ENCODE results near the gene DAB2IP. TPM values are rescaled to one million over a fixed set of nuclear protein-coding genes. Genes with fewer than 3 reads are reported as not detected.
"Not testable (repeated sequence)": the region's sequence is repeated elsewhere in the genome, so short reads cannot be mapped to it uniquely, and the experiment has no call there.

Gene DAB2IP
- total and polyA plus RNA-seq, 2 donors (not counting 1 experiment from before 2014, with no cell fraction given), result 14.6 to 16.5 TPM

DNA sequence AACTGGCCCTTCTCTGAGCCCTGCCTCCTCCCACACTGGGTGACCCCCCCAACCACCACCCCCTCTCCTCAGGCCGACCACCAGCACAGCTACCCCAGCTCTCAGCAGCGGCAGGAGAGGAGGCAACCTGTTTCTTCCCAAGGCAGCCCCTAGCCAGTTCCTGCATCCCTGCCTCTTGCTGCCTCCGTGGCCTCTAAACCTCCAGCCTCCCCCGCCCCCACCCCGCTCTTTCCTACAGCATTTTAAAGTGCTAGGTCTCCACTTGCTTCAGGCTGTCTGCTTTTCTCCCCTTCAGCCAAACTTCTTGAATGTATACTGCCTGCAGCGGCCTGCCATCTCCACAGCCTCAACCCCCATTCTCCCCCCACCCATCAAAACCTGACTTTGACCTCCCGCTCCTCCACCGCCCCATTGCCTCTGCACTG is 135.6 kb downstream of the DAB2IP start:
- Histone ChIP-seq H3K9me3 (ENCODE audit: control insufficient read depth, insufficient read depth, low read depth, low read length) (no peaks in the 10 kb centered on the region), H3K36me3 (ENCODE audit: control insufficient read depth, insufficient read depth, low read length) (peaks cover 3% of the 10 kb centered on the region), H4K20me1 (ENCODE audit: control insufficient read depth, extremely low read depth, insufficient read depth, low read length) (no peaks in the 10 kb centered on the region), H3K79me2 (ENCODE audit: control insufficient read depth, insufficient read depth, low read length) (no peaks in the 10 kb centered on the region), H3K27me3 (ENCODE audit: control insufficient read depth, insufficient read depth, low read length) (no peaks in the 10 kb centered on the region), H3K4me3 (replicated peaks in 1 of 4; ENCODE audit: control extremely low read depth in 1 of 4, insufficient read depth in 1 of 4, low read depth in 3 of 4, low read length in 4 of 4) (no peak overlapping the region), H3K27ac (ENCODE audit: insufficient read depth, low read length) (no peak overlapping the region), H3K4me2 (ENCODE audit: extremely low read depth, insufficient read depth, low read length) (no peak overlapping the region), H2AFZ (ENCODE audit: low read length) (no peak overlapping the region), H3K9ac (ENCODE audit: insufficient read depth, low read length) (no peak overlapping the region), H3K4me1 (ENCODE audit: control insufficient read depth, extremely low read depth, insufficient read depth, low read length) (no peaks in the 10 kb centered on the region)
- TF ChIP-seq, protein P1, sequence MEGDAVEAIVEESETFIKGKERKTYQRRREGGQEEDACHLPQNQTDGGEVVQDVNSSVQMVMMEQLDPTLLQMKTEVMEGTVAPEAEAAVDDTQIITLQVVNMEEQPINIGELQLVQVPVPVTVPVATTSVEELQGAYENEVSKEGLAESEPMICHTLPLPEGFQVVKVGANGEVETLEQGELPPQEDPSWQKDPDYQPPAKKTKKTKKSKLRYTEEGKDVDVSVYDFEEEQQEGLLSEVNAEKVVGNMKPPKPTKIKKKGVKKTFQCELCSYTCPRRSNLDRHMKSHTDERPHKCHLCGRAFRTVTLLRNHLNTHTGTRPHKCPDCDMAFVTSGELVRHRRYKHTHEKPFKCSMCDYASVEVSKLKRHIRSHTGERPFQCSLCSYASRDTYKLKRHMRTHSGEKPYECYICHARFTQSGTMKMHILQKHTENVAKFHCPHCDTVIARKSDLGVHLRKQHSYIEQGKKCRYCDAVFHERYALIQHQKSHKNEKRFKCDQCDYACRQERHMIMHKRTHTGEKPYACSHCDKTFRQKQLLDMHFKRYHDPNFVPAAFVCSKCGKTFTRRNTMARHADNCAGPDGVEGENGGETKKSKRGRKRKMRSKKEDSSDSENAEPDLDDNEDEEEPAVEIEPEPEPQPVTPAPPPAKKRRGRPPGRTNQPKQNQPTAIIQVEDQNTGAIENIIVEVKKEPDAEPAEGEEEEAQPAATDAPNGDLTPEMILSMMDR (conservative IDR thresholded peaks at IDR 0.05 in 1 of 2, IDR thresholded peaks at IDR 0.05 in 1 of 2; ENCODE audit: low read depth in 1 of 2, low read length in 2 of 2), result no peak
- TF ChIP-seq EZH2 (IDR thresholded peaks at IDR 0.05; ENCODE audit: low read length, missing control alignments), result no peak
- no peak for DNase-seq (ENCODE audit: low read depth in 2 of 2)

DNA sequence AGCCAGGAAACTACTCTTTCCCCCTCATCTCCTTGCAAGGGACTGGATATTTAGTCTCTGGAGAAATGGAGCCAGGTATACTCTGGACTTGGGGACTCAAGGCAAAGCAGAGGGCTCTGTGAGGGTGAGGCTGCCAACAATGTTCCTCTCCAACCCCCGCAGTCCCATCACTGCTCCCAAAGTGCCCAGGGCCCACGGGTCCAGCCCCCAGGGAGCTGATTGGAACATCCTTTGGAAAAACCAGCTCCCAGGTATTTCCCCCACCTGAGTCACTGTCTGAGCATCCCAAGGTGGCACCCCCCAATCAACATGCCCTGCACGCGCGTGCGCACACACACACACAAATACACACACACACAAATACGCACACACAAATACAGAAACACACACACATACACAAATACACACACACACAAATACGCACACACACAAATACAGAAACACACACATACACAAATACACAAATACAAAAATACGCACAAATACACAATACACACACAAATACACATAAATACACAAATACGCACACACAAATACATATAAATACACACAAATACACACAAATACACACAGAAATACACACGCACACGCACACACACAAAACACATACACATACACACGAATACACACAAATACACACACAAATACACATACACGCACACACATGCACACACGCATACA is 137.4 kb downstream of the DAB2IP start:
- no peaks in the 10 kb centered on the region for H3K36me3 ChIP-seq (ENCODE audit: control insufficient read depth, insufficient read depth, low read length)
- H3K79me2 ChIP-seq (ENCODE audit: control insufficient read depth, insufficient read depth, low read length), result no peaks in the 10 kb centered on the region
- H2AFZ ChIP-seq (ENCODE audit: low read length), result no peak overlapping the region
- no peak overlapping the region for H3K9ac ChIP-seq (ENCODE audit: insufficient read depth, low read length)
- H3K27me3 ChIP-seq (ENCODE audit: control insufficient read depth, insufficient read depth, low read length), result no peaks in the 10 kb centered on the region
- no peak for DNase-seq (ENCODE audit: low read depth in 2 of 2)
- H4K20me1 ChIP-seq (ENCODE audit: control insufficient read depth, extremely low read depth, insufficient read depth, low read length), result no peaks in the 10 kb centered on the region
- H3K4me2 ChIP-seq (ENCODE audit: extremely low read depth, insufficient read depth, low read length), result no peak overlapping the region
- no peaks in the 10 kb centered on the region for H3K4me1 ChIP-seq (ENCODE audit: control insufficient read depth, extremely low read depth, insufficient read depth, low read length)
- TF ChIP-seq, protein P1 (conservative IDR thresholded peaks at IDR 0.05 in 1 of 2, IDR thresholded peaks at IDR 0.05 in 1 of 2; ENCODE audit: low read depth in 1 of 2, low read length in 2 of 2), result no peak
- no peak for TF ChIP-seq EZH2 (IDR thresholded peaks at IDR 0.05; ENCODE audit: low read length, missing control alignments)
- H3K27ac ChIP-seq (ENCODE audit: insufficient read depth, low read length), result no peak overlapping the region
- no peak overlapping the region for H3K4me3 ChIP-seq (replicated peaks in 1 of 4; ENCODE audit: control extremely low read depth in 1 of 4, insufficient read depth in 1 of 4, low read depth in 3 of 4, low read length in 4 of 4)
- H3K9me3 ChIP-seq (ENCODE audit: control insufficient read depth, insufficient read depth, low read depth, low read length), result no peaks in the 10 kb centered on the region

DNA sequence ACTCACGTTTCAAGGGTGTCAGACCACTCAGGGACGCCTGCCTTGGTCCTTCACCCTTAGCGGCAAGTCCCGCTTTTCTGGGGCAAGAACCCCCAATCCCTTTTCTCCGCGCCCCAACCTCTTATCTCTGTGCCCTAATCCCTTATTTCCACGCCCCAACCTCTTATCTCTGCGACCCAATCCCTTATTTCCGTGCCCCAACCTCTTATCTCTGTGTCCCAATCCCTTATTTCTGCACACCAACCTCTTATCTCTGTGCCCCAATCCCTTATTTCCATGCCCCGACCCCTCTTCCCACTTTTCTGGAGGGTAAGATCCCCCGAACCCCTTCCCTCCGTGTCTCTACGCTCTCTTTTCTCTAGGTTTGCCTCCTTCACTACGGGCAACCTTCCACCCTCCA is 139.4 kb downstream of the DAB2IP start:
- Histone ChIP-seq H3K27me3 (ENCODE audit: control insufficient read depth, insufficient read depth, low read length) (no peaks in the 10 kb centered on the region), H2AFZ (ENCODE audit: low read length) (no peak overlapping the region), H4K20me1 (ENCODE audit: control insufficient read depth, extremely low read depth, insufficient read depth, low read length) (no peaks in the 10 kb centered on the region), H3K36me3 (ENCODE audit: control insufficient read depth, insufficient read depth, low read length) (no peaks in the 10 kb centered on the region), H3K4me2 (ENCODE audit: extremely low read depth, insufficient read depth, low read length) (no peak overlapping the region), H3K79me2 (ENCODE audit: control insufficient read depth, insufficient read depth, low read length) (no peaks in the 10 kb centered on the region), H3K4me3 (replicated peaks in 1 of 4; ENCODE audit: control extremely low read depth in 1 of 4, insufficient read depth in 1 of 4, low read depth in 3 of 4, low read length in 4 of 4) (no peak overlapping the region), H3K9ac (ENCODE audit: insufficient read depth, low read length) (no peak overlapping the region), H3K4me1 (ENCODE audit: control insufficient read depth, extremely low read depth, insufficient read depth, low read length) (no peaks in the 10 kb centered on the region), H3K27ac (ENCODE audit: insufficient read depth, low read length) (no peak overlapping the region), H3K9me3 (ENCODE audit: control insufficient read depth, insufficient read depth, low read depth, low read length) (no peaks in the 10 kb centered on the region)
- no peak for DNase-seq (ENCODE audit: low read depth in 2 of 2)
- TF ChIP-seq EZH2 (IDR thresholded peaks at IDR 0.05; ENCODE audit: low read length, missing control alignments), result no peak
- TF ChIP-seq, protein P1 (conservative IDR thresholded peaks at IDR 0.05 in 1 of 2, IDR thresholded peaks at IDR 0.05 in 1 of 2; ENCODE audit: low read depth in 1 of 2, low read length in 2 of 2), result no peak

DNA sequence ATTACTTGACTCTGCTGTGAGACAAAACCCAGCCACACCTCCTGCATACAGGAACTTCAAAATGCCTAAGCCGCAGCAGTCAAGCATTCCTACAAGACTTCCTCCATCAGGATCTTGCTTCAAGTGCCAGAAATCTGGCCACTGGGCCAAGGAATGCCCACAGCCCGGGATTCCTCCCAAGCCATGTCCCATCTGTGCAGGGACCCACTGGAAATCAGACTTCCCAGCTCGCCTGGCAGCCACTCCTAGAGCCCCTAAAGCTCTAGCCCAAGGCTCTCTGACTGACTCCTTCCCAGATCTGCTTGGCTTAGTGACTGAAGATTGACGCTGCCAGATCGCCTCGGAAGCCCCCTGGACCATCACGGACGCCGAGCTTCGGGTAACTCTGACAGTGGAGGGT is 141.0 kb downstream of the DAB2IP start:
- DNase-seq (ENCODE audit: low read depth in 2 of 2); H2AFZ ChIP-seq (ENCODE audit: low read length); H3K36me3 ChIP-seq (ENCODE audit: control insufficient read depth, insufficient read depth, low read length); H3K27ac ChIP-seq (ENCODE audit: insufficient read depth, low read length); H3K4me2 ChIP-seq (ENCODE audit: extremely low read depth, insufficient read depth, low read length); H3K4me1 ChIP-seq (ENCODE audit: control insufficient read depth, extremely low read depth, insufficient read depth, low read length); H3K9ac ChIP-seq (ENCODE audit: insufficient read depth, low read length); H3K4me3 ChIP-seq (replicated peaks in 1 of 4; ENCODE audit: control extremely low read depth in 1 of 4, insufficient read depth in 1 of 4, low read depth in 3 of 4, low read length in 4 of 4); H3K9me3 ChIP-seq (ENCODE audit: control insufficient read depth, insufficient read depth, low read depth, low read length); H3K79me2 ChIP-seq (ENCODE audit: control insufficient read depth, insufficient read depth, low read length); H4K20me1 ChIP-seq (ENCODE audit: control insufficient read depth, extremely low read depth, insufficient read depth, low read length); H3K27me3 ChIP-seq (ENCODE audit: control insufficient read depth, insufficient read depth, low read length): not testable (repeated sequence)

DNA sequence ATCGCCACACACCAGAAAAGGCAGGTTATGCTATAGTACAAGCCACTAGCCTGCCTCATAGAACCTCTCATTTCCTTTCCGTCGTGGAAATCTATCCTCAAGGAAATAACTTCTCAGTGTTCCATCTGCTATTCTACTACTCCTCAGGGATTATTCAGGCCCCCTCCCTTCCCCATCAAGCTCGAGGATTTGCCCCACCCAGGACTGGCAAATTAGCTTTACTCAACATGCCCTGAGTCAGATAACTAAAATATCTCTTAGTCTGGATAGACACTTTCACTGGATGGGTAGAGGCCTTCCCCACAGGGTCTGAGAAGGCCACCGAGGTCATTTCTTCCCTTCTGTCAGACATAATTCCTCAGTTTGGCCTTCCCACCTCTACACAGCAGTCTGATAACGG is 142.9 kb downstream of the DAB2IP start:
- not testable (repeated sequence) for H3K4me2 ChIP-seq (ENCODE audit: extremely low read depth, insufficient read depth, low read length); DNase-seq (ENCODE audit: low read depth in 2 of 2); H3K4me1 ChIP-seq (ENCODE audit: control insufficient read depth, extremely low read depth, insufficient read depth, low read length); H2AFZ ChIP-seq (ENCODE audit: low read length); H3K27me3 ChIP-seq (ENCODE audit: control insufficient read depth, insufficient read depth, low read length); H3K9me3 ChIP-seq (ENCODE audit: control insufficient read depth, insufficient read depth, low read depth, low read length); H3K79me2 ChIP-seq (ENCODE audit: control insufficient read depth, insufficient read depth, low read length); H4K20me1 ChIP-seq (ENCODE audit: control insufficient read depth, extremely low read depth, insufficient read depth, low read length); H3K27ac ChIP-seq (ENCODE audit: insufficient read depth, low read length); H3K4me3 ChIP-seq (replicated peaks in 1 of 4; ENCODE audit: control extremely low read depth in 1 of 4, insufficient read depth in 1 of 4, low read depth in 3 of 4, low read length in 4 of 4); H3K9ac ChIP-seq (ENCODE audit: insufficient read depth, low read length); H3K36me3 ChIP-seq (ENCODE audit: control insufficient read depth, insufficient read depth, low read length)
